ENCODE results near the gene CABLES1.
"Not testable (repeated sequence)": the region's sequence is repeated elsewhere in the genome, so short reads cannot be mapped to it uniquely, and the experiment has no call there.

CABLES1 gene

GRCh38 chr18:23092121-23092520 lies 43.2 kb upstream of the CABLES1 start:
- no peaks in the 10 kb centered on the region for H3K27me3 ChIP-seq (ENCODE audit: insufficient read depth, poor library complexity, severe bottlenecking)
- H3K4me1 ChIP-seq (ENCODE audit: insufficient read depth, poor library complexity, severe bottlenecking) = no peaks in the 10 kb centered on the region
- ATAC-seq (ENCODE audit: low read depth) (no peak), DNase-seq (ENCODE audit: low spot score) (no peak)
- TF ChIP-seq, protein P1, sequence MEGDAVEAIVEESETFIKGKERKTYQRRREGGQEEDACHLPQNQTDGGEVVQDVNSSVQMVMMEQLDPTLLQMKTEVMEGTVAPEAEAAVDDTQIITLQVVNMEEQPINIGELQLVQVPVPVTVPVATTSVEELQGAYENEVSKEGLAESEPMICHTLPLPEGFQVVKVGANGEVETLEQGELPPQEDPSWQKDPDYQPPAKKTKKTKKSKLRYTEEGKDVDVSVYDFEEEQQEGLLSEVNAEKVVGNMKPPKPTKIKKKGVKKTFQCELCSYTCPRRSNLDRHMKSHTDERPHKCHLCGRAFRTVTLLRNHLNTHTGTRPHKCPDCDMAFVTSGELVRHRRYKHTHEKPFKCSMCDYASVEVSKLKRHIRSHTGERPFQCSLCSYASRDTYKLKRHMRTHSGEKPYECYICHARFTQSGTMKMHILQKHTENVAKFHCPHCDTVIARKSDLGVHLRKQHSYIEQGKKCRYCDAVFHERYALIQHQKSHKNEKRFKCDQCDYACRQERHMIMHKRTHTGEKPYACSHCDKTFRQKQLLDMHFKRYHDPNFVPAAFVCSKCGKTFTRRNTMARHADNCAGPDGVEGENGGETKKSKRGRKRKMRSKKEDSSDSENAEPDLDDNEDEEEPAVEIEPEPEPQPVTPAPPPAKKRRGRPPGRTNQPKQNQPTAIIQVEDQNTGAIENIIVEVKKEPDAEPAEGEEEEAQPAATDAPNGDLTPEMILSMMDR (IDR thresholded peaks at IDR 0.05; ENCODE audit: poor library complexity, severe bottlenecking) = no peak
- no peak overlapping the region for H3K27ac ChIP-seq (ENCODE audit: poor library complexity, severe bottlenecking)
- H3K36me3 ChIP-seq (ENCODE audit: low read depth) = no peaks in the 10 kb centered on the region
- H3K4me3 ChIP-seq (ENCODE audit: severe bottlenecking) = no peak overlapping the region
- no peaks in the 10 kb centered on the region for H3K9me3 ChIP-seq (ENCODE audit: severe bottlenecking)

GRCh38 chr18:23093130-23093529 lies 42.2 kb upstream of the CABLES1 start:
- not testable (repeated sequence) for H3K9me3 ChIP-seq (ENCODE audit: severe bottlenecking); H3K4me1 ChIP-seq (ENCODE audit: insufficient read depth, poor library complexity, severe bottlenecking); H3K27me3 ChIP-seq (ENCODE audit: insufficient read depth, poor library complexity, severe bottlenecking); H3K27ac ChIP-seq (ENCODE audit: poor library complexity, severe bottlenecking); H3K4me3 ChIP-seq (ENCODE audit: severe bottlenecking); DNase-seq (ENCODE audit: low spot score); H3K36me3 ChIP-seq (ENCODE audit: low read depth); ATAC-seq (ENCODE audit: low read depth)

- Histone ChIP-seq H3K36me3 (ENCODE audit: low read depth) (no peaks in the 10 kb centered on the region), H3K27ac (ENCODE audit: poor library complexity, severe bottlenecking) (no peak overlapping the region), H3K4me1 (ENCODE audit: insufficient read depth, poor library complexity, severe bottlenecking) (no peaks in the 10 kb centered on the region), H3K27me3 (ENCODE audit: insufficient read depth, poor library complexity, severe bottlenecking) (no peaks in the 10 kb centered on the region), H3K9me3 (ENCODE audit: severe bottlenecking) (no peaks in the 10 kb centered on the region), H3K4me3 (ENCODE audit: severe bottlenecking) (no peak overlapping the region)
- ATAC-seq (ENCODE audit: low read depth) (no peak), DNase-seq (ENCODE audit: low spot score) (no peak)
- TF ChIP-seq, protein P1 (IDR thresholded peaks at IDR 0.05; ENCODE audit: poor library complexity, severe bottlenecking) = no peak
These were observed 41.5 kb upstream of the CABLES1 start for GRCh38 chr18:23093772-23094171.

DNA sequence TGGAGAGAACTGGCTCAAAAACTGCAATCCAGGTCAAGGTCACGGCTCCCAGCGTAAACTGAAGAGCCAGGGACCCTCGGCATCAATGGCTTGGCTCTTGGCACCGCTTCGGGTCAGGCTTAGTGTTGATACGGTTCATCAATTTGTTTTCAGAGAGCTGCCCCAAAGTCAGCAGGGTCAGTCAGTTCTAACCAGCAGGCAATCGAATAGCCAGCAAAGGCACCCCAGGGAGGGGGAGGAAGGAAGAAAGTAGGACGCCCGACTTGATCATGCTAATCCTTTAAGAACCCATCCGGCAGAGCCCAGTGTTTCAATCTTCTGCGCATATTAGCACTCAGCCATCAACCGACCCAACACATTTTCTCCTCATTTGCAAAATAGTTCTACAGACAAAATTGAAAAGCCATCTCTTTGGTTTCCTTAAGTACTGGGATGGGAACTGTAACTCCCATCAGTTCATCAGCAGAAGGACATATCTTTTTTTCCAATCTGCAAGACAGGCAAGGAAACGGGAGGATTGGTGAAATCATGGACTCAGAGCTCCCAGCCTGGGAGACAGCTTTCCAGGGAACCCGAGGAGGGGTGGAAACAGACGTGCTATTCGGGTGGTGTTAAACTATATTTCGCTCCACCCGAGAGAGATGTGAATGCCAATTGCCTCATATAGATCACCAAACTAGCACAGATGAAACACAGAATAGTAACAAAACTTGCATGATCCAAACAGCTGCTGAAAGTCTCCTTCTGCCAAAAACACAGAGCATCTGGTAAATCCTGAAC lies 40.7 kb upstream of the CABLES1 start:
- Histone ChIP-seq H3K4me3 (ENCODE audit: severe bottlenecking) (no peak overlapping the region), H3K4me1 (ENCODE audit: insufficient read depth, poor library complexity, severe bottlenecking) (no peaks in the 10 kb centered on the region), H3K27me3 (ENCODE audit: insufficient read depth, poor library complexity, severe bottlenecking) (no peaks in the 10 kb centered on the region), H3K27ac (ENCODE audit: poor library complexity, severe bottlenecking) (no peak overlapping the region), H3K9me3 (ENCODE audit: severe bottlenecking) (no peaks in the 10 kb centered on the region), H3K36me3 (ENCODE audit: low read depth) (no peaks in the 10 kb centered on the region)
- DNase-seq (ENCODE audit: low spot score) (no peak), ATAC-seq (ENCODE audit: low read depth) (no peak)
- TF ChIP-seq, protein P1 (IDR thresholded peaks at IDR 0.05; ENCODE audit: poor library complexity, severe bottlenecking) = no peak

DNA sequence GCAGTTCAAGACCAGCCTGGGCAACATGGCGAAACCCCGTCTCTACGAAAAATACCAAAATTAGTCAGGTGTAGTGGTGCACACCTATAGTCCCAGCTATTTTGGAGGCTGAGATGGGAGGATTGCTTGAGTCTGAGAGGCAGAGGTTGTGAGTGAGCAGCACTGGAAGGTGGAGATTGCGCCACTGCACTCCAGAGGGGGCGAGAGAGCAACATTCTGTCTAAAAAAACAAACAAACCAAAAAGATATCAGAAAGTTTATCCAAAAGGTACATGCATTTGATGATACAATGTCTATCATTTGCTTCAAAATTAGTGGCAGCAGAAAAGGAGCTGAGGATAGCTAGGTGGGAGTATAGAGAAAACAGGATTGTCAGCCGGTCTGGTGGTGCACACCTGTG lies 39.8 kb upstream of the CABLES1 start:
- Histone ChIP-seq H3K9me3 (ENCODE audit: severe bottlenecking) (no peaks in the 10 kb centered on the region), H3K36me3 (ENCODE audit: low read depth) (no peaks in the 10 kb centered on the region), H3K4me3 (ENCODE audit: severe bottlenecking) (no peak overlapping the region), H3K4me1 (ENCODE audit: insufficient read depth, poor library complexity, severe bottlenecking) (no peaks in the 10 kb centered on the region), H3K27ac (ENCODE audit: poor library complexity, severe bottlenecking) (no peak overlapping the region), H3K27me3 (ENCODE audit: insufficient read depth, poor library complexity, severe bottlenecking) (no peaks in the 10 kb centered on the region)
- ATAC-seq (ENCODE audit: low read depth) (no peak), DNase-seq (ENCODE audit: low spot score) (no peak)
- TF ChIP-seq, protein P1 (IDR thresholded peaks at IDR 0.05; ENCODE audit: poor library complexity, severe bottlenecking) = no peak

DNA sequence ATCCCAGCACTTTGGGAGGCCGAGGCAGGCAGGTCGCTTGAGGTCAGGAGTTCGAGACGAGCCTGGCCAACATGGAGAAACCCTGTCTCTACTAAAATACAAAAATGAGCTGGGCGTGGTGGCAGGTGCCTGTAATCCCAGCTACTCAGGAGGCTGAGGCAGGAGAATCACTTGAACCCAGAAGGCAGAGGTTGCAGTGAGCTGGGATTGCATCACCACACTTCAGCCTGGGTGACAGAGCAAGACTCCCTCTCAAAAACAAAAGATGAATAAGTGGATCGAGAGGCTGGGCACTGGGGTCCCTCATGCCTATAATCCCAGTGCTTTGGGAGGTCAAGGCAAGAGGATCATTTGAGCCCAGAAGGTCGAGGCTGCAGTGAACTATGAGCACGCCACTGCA lies 38.3 kb upstream of the CABLES1 start:
- DNase-seq (ENCODE audit: low spot score); H3K27me3 ChIP-seq (ENCODE audit: insufficient read depth, poor library complexity, severe bottlenecking); H3K27ac ChIP-seq (ENCODE audit: poor library complexity, severe bottlenecking); H3K36me3 ChIP-seq (ENCODE audit: low read depth); H3K4me3 ChIP-seq (ENCODE audit: severe bottlenecking); H3K9me3 ChIP-seq (ENCODE audit: severe bottlenecking); H3K4me1 ChIP-seq (ENCODE audit: insufficient read depth, poor library complexity, severe bottlenecking); ATAC-seq (ENCODE audit: low read depth): not testable (repeated sequence)

Data from RWPE2 (cell line).